RWPE1 (cell line): ENCODE data around the gene ATP2B3.

Source experiments
- CTCF ChIA-PET: fragments of 350-600 bp; sonication (Branson Sonifier 250); formaldehyde crosslinking; extraction: SDS; loops from one replicate; lab custom pipeline; 2021; lab: Yijun Ruan, JAX
- POLR2A ChIA-PET: fragments of 400-600 bp; formaldehyde crosslinking; extraction: SDS; loops from one replicate; lab custom pipeline; 2020; ENCODE audit warnings: antibody characterized with exemption; ENCODE audit not compliant: low non-redundant PET; lab: Yijun Ruan, JAX
- DNase-seq: peaks from one replicate; pipeline ENCODE4 v3.0.0; 2012; ENCODE audit warnings: low spot score
- H3K27ac ChIP-seq: fragments of 450-650 bp; 2 replicates; pipeline ENCODE4 v1.5.1; 2017
- TF ChIP-seq, protein P1 (sequence below): fragments of 450-650 bp; conservative IDR thresholded peaks from 2 replicates; pipeline ENCODE4 v1.5.1; 2017; ENCODE audit warnings: low read depth, mild to moderate bottlenecking

ATP2B3 gene

DNA sequence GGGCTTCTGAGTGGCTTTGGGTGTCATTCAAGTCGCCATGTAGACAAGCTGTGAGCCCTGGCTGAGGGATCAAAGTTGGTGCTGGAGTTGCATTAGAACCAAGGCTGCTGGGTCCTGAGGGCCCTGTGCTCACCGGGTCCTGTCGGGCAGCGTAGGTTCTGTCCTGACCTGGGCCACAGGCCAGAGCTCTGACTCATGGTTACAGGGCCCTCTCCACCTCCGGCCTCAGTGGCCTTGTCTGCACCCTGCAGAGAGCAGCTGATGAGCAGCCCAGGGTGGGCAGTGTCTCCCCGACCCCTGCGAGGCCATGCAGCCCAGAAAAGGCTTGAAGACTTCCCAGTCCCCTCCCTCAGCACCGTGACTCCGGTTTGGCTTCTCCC lies 22.5 kb downstream of the ATP2B3 start:
- ChIA-PET CTCF (interaction anchor here (0.5 to 2.4 kb wide), 6 partner anchors 8 to 128 kb away, joined by 4 to 15 read pairs (median 5); no protein-coding TSS in a partner anchor), POLR2A (no interaction called here)
- TF ChIP-seq, protein P1, sequence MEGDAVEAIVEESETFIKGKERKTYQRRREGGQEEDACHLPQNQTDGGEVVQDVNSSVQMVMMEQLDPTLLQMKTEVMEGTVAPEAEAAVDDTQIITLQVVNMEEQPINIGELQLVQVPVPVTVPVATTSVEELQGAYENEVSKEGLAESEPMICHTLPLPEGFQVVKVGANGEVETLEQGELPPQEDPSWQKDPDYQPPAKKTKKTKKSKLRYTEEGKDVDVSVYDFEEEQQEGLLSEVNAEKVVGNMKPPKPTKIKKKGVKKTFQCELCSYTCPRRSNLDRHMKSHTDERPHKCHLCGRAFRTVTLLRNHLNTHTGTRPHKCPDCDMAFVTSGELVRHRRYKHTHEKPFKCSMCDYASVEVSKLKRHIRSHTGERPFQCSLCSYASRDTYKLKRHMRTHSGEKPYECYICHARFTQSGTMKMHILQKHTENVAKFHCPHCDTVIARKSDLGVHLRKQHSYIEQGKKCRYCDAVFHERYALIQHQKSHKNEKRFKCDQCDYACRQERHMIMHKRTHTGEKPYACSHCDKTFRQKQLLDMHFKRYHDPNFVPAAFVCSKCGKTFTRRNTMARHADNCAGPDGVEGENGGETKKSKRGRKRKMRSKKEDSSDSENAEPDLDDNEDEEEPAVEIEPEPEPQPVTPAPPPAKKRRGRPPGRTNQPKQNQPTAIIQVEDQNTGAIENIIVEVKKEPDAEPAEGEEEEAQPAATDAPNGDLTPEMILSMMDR: no peak
- H3K27ac ChIP-seq: no peak overlapping the region
- DNase-seq: no peak

DNA sequence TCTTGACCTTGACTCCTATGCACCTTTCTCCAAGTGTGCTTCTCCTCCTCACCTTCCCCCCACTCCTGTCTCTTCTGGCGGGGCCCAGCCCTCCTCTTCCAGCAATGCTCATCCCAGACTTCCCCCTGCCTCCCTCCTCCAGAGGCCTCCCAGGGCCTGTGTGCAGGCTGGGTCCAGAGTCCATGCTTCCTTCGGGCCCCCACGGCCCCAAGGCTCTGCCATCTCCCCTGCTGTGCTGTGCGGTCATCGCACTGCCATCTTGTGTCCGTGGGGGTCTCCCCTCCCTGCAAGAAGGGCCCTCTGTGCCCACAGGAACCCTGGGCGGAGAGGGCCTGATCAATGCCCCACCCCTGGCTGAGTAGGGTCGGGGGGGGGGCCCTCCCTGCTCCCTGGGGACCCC lies 27.3 kb downstream of the ATP2B3 start:
- POLR2A ChIA-PET: no interaction called here
- CTCF ChIA-PET: no interaction called here
- no peak overlapping the region for H3K27ac ChIP-seq
- DNase-seq: no peak
- TF ChIP-seq, protein P1: no peak

DNA sequence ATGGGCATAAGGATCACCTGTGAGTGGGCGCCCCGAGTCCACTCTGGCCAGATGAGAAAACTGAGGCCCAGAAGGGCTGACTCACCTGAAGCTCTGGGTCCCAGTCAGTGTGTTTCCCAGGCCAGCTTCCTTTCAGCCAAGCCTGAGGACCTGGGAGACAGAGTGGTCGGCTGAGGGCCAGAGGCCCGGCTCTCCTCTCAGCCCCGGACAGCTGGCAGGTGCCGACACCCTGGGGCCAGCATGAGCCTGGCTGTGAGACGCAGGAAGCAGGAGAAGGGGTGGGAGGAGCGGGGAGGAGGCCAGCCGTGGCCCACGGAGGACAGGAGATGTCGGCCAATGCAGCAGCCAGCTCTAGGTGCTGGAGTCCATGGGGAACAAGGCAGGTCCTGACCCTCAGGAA lies 28.9 kb downstream of the ATP2B3 start:
- CTCF ChIA-PET: interaction anchor here (0.6 kb wide), 1 partner anchor 914 kb away, joined by 3 read pairs; no protein-coding TSS in a partner anchor
- DNase-seq: no peak

DNA sequence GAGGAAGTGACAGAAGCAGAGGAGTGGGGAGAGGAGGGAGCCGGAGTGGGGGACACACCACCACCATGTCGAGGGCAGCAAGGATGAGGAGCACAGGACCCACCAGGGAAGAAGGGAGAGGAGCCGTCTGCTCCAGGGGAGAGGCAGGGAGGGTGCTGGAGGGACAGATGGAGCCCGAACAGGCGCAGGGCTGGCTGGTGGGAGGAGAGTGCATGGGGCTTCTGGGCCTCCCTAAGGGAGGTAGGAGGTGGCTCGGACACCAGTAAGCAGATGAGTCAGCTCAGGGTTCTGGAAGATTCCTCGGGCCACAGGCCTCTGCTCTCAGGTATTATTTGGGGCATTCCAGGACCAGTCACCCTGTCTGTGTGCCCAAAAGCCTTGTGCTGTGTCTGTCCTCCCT lies 29.8 kb downstream of the ATP2B3 start:
- ChIA-PET CTCF (interaction anchor here (0.6 to 1.2 kb wide), 2 partner anchors 8 to 115 kb away, joined by 3 to 4 read pairs; no protein-coding TSS in a partner anchor), POLR2A (no interaction called here)
- DNase-seq: no peak
- TF ChIP-seq, protein P1: no peak
- H3K27ac ChIP-seq: no peak overlapping the region

More for the DNA sequence above, 28.9 kb downstream of the ATP2B3 start:
- TF ChIP-seq, protein P1: no peak
- no peak overlapping the region for H3K27ac ChIP-seq
- POLR2A ChIA-PET: no interaction called here

DNA sequence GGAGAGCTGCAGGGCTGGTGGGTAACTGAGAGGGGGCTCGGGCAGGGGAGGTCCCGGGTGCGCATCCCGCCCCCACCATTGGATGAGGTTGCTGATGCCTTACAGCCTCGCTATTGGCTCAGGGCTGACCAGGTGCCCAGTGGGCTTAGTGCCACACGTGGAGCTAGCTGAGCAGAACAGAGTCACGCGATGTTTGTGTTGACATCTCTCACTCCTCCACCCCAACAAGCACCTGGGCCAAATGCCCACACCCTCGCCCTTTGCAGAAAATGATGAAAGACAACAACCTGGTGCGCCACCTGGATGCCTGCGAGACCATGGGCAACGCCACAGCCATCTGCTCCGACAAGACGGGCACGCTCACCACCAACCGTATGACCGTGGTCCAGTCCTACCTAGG lies 31.8 kb downstream of the ATP2B3 start:
- TF ChIP-seq, protein P1: no peak
- ChIA-PET CTCF (interaction anchor here (0.5 to 1.8 kb wide), 2 partner anchors 10 to 14 kb away, joined by 3 to 5 read pairs; no protein-coding TSS in a partner anchor), POLR2A (no interaction called here)
- DNase-seq: no peak
- H3K27ac ChIP-seq: no peak overlapping the region

DNA sequence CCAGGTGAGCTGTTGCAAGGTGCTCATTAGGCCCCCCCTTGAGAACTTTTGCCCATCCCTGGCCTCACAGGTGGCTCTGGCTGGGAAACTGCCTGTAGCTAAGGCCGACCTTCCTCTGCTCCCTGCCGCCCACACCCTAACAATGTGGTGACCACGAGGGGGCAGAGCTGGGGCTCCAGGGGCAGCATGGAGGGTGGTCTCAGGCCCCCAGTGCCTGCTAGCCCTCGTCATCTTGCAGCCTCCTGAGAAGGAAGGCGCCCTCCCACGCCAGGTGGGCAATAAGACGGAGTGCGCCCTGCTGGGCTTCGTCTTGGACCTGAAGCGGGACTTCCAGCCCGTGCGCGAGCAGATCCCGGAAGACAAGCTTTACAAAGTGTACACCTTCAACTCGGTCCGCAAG lies 32.4 kb downstream of the ATP2B3 start:
- ChIA-PET CTCF (interaction anchor here (0.5 to 1.8 kb wide), 2 partner anchors 10 to 13 kb away, joined by 3 to 5 read pairs; no protein-coding TSS in a partner anchor), POLR2A (no interaction called here)
- DNase-seq: no peak
- TF ChIP-seq, protein P1: no peak
- no peak overlapping the region for H3K27ac ChIP-seq
